ENCODE measurements around the gene INAVA.

- TF ChIP-seq TAF1 (IDR thresholded peaks at IDR 0.05; ENCODE audit: low read depth) (no peak), REST (IDR thresholded peaks at IDR 0.05; ENCODE audit: low read depth) (no peak), FOXM1 (IDR thresholded peaks at IDR 0.05; ENCODE audit: borderline replicate concordance, low read depth) (no peak), RAD21 (IDR thresholded peaks at IDR 0.05; ENCODE audit: low read depth) (no peak), CREB1 (IDR thresholded peaks at IDR 0.05; ENCODE audit: low read depth) (no peak), ZBTB7A (IDR thresholded peaks at IDR 0.05; ENCODE audit: low read depth) (no peak), EGR1 (IDR thresholded peaks at IDR 0.05) (no peak), CEBPB (IDR thresholded peaks at IDR 0.05) (no peak), TEAD4 (IDR thresholded peaks at IDR 0.05) (no peak), NFIC (IDR thresholded peaks at IDR 0.05) (no peak), EP300 (IDR thresholded peaks at IDR 0.05; ENCODE audit: borderline replicate concordance) (no peak)
- TF ChIP-seq, protein P1, sequence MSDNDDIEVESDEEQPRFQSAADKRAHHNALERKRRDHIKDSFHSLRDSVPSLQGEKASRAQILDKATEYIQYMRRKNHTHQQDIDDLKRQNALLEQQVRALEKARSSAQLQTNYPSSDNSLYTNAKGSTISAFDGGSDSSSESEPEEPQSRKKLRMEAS (IDR thresholded peaks at IDR 0.05): no peak
- TF ChIP-seq, protein P2, sequence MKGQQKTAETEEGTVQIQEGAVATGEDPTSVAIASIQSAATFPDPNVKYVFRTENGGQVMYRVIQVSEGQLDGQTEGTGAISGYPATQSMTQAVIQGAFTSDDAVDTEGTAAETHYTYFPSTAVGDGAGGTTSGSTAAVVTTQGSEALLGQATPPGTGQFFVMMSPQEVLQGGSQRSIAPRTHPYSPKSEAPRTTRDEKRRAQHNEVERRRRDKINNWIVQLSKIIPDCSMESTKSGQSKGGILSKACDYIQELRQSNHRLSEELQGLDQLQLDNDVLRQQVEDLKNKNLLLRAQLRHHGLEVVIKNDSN (IDR thresholded peaks at IDR 0.05): no peak
Measured at GRCh38 chr1:200850554-200850953, 44.1 kb upstream of the INAVA start.
